ENCODE measurements around the gene GUCA1A. TPM values are rescaled to one million over a fixed set of nuclear protein-coding genes. Genes with fewer than 3 reads are reported as not detected.

Gene GUCA1A
- total RNA-seq, 1 experiment from 2014 or later = not detected

DNA sequence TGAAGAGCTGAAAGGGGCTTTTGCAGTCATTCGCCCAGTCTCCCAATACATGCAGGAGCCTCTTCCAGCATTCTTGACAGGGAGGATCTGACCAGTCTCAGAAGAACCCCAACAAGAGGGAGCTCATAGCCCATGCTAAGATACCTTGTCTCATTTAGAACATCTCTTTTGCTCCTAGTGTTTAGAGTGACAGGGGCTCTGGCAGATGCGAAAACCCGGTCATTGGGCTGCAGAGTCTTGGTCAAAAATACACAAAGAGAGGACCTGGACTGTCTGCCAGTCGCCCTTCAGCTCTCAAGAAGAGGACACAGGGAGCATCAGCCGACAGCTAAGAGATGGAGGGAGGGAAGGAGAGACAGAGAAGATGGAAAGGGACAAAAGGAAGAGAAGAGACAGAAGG is 20.9 kb downstream of the GUCA1A start:
- BruUV-seq (replicated peaks) = no TSS peak
- Mint-ChIP-seq H3K9me3 (ENCODE audit: low read depth, unreplicated experiment) (no peaks in the 10 kb centered on the region), H3K27me3 (ENCODE audit: unreplicated experiment) (no peaks in the 10 kb centered on the region), H3K36me3 (ENCODE audit: insufficient read depth, unreplicated experiment) (no peaks in the 10 kb centered on the region), H3K4me1 (ENCODE audit: low read depth, unreplicated experiment) (peaks cover 17% of the 10 kb centered on the region), H3K4me3 (ENCODE audit: low read depth, unreplicated experiment) (no peak overlapping the region), H3K27ac (ENCODE audit: unreplicated experiment) (no peak overlapping the region)
- intact Hi-C loops (cut with micrococcal nuclease; ENCODE audit: unreplicated experiment) = no loop called here
- CTCF ChIA-PET = interaction anchor here (0.5 to 1.5 kb wide), 5 partner anchors 95 to 354 kb away, joined by 3 to 4 read pairs (median 3); no protein-coding TSS in a partner anchor
- DNase-seq = no peak
- TF ChIP-seq, protein P1, sequence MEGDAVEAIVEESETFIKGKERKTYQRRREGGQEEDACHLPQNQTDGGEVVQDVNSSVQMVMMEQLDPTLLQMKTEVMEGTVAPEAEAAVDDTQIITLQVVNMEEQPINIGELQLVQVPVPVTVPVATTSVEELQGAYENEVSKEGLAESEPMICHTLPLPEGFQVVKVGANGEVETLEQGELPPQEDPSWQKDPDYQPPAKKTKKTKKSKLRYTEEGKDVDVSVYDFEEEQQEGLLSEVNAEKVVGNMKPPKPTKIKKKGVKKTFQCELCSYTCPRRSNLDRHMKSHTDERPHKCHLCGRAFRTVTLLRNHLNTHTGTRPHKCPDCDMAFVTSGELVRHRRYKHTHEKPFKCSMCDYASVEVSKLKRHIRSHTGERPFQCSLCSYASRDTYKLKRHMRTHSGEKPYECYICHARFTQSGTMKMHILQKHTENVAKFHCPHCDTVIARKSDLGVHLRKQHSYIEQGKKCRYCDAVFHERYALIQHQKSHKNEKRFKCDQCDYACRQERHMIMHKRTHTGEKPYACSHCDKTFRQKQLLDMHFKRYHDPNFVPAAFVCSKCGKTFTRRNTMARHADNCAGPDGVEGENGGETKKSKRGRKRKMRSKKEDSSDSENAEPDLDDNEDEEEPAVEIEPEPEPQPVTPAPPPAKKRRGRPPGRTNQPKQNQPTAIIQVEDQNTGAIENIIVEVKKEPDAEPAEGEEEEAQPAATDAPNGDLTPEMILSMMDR (IDR thresholded peaks at IDR 0.05; ENCODE audit: unreplicated experiment) = no peak

DNA sequence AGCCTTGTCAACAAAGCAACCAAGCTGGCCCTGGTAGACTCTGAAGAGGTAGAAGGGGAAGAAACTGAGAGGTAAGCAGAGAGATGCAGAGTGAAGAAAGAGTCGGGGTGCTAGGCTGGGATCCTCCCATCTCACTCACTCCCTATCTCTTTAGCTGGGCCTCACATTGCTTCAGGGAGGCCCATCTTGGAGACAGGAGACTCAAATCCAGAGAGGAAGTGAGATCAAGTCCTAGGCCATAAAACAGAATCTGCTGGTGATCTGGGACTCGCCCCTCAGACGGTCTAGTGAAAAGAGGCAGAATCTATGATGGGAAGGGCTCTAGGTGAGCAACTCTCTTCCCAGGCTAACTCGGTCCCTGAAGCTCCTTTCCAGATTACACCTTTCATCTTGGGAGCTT is 22.3 kb downstream of the GUCA1A start:
- H3K36me3 Mint-ChIP-seq (ENCODE audit: insufficient read depth, unreplicated experiment) = peaks cover 5% of the 10 kb centered on the region
- no peak for DNase-seq
- H3K27me3 Mint-ChIP-seq (ENCODE audit: unreplicated experiment) = no peaks in the 10 kb centered on the region
- no peak overlapping the region for H3K4me3 Mint-ChIP-seq (ENCODE audit: low read depth, unreplicated experiment)
- intact Hi-C loops (cut with micrococcal nuclease; ENCODE audit: unreplicated experiment) = no loop called here
- no peak overlapping the region for H3K27ac Mint-ChIP-seq (ENCODE audit: unreplicated experiment)
- CTCF ChIA-PET = no interaction called here
- H3K4me1 Mint-ChIP-seq (ENCODE audit: low read depth, unreplicated experiment) = peaks cover 26% of the 10 kb centered on the region
- no TSS peak for BruUV-seq (replicated peaks)
- H3K9me3 Mint-ChIP-seq (ENCODE audit: low read depth, unreplicated experiment) = peaks cover 4% of the 10 kb centered on the region
- TF ChIP-seq, protein P1 (IDR thresholded peaks at IDR 0.05; ENCODE audit: unreplicated experiment) = no peak

DNA sequence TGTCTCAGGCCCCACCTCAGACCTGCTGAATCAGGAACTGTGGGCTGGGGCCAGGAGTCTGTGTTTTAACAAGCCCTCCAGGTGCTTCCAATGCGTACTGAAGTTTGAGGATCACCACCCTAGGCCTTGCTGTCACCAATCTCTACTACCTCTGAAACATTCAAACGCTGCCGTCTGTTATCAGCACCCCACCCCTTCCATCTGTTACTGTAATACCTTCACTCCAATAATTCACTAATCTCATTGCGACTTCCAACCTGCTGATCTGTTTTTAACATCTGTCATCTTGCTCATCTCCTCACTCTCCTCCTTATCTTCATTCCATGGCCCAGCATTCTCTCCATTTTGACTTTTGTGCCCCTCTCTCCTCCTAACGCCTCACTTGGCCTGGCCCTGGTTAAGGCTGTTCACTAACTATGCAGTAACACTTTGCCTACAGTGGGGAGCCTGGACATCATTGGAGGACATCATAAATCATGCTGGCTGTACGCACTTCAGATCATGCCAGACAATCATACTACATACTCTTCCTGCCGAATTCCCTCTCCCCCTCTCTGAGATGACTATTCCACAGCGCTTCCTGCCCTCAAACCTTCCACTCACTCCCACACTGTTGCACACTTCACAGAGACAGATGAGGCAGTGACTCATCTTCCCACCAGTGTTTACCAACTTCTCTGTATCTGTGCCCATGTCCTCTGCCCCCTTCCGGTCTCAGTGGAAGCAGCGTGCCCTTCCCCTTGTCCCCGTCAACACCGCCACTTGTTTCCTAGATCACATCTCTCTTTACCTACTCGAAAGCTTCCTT is 24.6 kb downstream of the GUCA1A start:
- H3K9me3 Mint-ChIP-seq (ENCODE audit: low read depth, unreplicated experiment) = peaks cover 4% of the 10 kb centered on the region
- TF ChIP-seq, protein P1 (IDR thresholded peaks at IDR 0.05; ENCODE audit: unreplicated experiment) = no peak
- no peak for DNase-seq
- no peaks in the 10 kb centered on the region for H3K27me3 Mint-ChIP-seq (ENCODE audit: unreplicated experiment)
- no peak overlapping the region for H3K4me3 Mint-ChIP-seq (ENCODE audit: low read depth, unreplicated experiment)
- peaks cover 5% of the 10 kb centered on the region for H3K36me3 Mint-ChIP-seq (ENCODE audit: insufficient read depth, unreplicated experiment)
- H3K27ac Mint-ChIP-seq (ENCODE audit: unreplicated experiment) = no peak overlapping the region
- BruUV-seq (replicated peaks) = no TSS peak
- H3K4me1 Mint-ChIP-seq (ENCODE audit: low read depth, unreplicated experiment) = peaks cover 15% of the 10 kb centered on the region
- CTCF ChIA-PET = no interaction called here
- intact Hi-C loops (cut with micrococcal nuclease; ENCODE audit: unreplicated experiment) = no loop called here

DNA sequence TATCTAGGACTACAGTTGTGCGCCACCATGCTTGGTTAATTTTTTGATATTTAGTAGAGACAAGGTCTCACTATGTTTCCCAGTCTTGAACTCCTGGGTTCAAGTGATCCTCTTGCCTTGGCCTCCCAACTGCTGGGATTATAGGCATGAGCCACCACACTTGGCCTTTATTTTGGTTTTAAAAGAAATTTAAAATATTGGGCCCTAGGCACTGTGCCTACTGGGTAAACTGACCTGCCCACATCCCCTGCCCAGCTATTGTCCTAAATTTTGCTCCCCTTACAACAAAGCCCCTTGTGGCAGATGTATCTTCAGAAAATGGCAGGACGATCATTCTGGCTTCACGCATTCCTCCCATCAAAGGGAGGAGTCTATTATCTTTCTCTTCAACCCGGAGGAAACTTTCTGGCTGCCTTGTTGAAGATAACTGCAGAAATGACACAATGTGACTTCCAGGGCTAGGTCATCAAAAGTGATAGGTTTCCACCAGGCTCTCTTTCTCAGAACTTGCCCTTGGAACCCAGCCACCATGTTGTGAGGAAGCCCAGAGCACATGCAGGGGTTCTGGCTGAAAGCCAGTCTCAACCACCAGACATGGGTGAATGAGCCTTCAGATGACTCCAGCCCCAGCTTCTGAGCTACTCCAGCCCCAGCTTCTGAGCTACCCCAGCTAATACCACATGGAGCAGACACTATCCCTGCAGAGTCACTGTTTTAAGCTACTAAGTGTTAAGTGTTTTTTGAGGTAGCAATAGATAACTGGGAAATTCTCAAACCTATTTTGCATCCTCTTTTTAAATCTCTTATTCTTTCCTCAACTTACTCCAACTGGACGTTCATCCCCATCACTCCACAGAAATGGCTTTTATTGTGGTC is 26.2 kb downstream of the GUCA1A start:
- DNase-seq = no peak
- Mint-ChIP-seq H3K4me1 (ENCODE audit: low read depth, unreplicated experiment) (peaks cover 15% of the 10 kb centered on the region), H3K36me3 (ENCODE audit: insufficient read depth, unreplicated experiment) (peaks cover 10% of the 10 kb centered on the region), H3K4me3 (ENCODE audit: low read depth, unreplicated experiment) (no peak overlapping the region), H3K9me3 (ENCODE audit: low read depth, unreplicated experiment) (peaks cover 4% of the 10 kb centered on the region), H3K27ac (ENCODE audit: unreplicated experiment) (no peak overlapping the region), H3K27me3 (ENCODE audit: unreplicated experiment) (no peaks in the 10 kb centered on the region)
- intact Hi-C loops (cut with micrococcal nuclease; ENCODE audit: unreplicated experiment) = no loop called here
- TF ChIP-seq, protein P1 (IDR thresholded peaks at IDR 0.05; ENCODE audit: unreplicated experiment) = no peak
- BruUV-seq (replicated peaks) = no TSS peak
- CTCF ChIA-PET = no interaction called here

All from Calu3 (cell line).